H1 (cell line): ENCODE results near the gene LINC00632. TPM values are rescaled to one million over a fixed set of nuclear protein-coding genes. Genes with fewer than 3 reads are reported as not detected.

Source experiments
- CTCF ChIA-PET: fragments of 300-600 bp; sonication (Branson Sonifier 250); formaldehyde crosslinking; loops from one replicate; lab custom pipeline; 2021; ENCODE audit not compliant: partially characterized antibody; lab: Charles Lee
- POLR2A ChIA-PET: fragments of 300-600 bp; sonication (Branson Sonifier 250); formaldehyde crosslinking; loops from one replicate; lab custom pipeline; 2021; ENCODE audit warnings: inconsistent platforms; ENCODE audit not compliant: partially characterized antibody; lab: Charles Lee
- DNase-seq, 2 experiments: peaks; one replicate each; pipeline versions ENCODE4 v3.0.0 to v3.0.0-alpha.2; 2010 to 2022; ENCODE audit warnings: low spot score in 2 of 2, low read depth in 1 of 2, mixed read lengths in 1 of 2
- FAIRE-seq: peaks from 2 replicates; lab custom pipeline; 2011; peaks lifted over from hg19 to GRCh38; lab: Jason Lieb, UNC
- H2AFZ ChIP-seq: 2 replicates; pipeline ENCODE4 v1.8.1; 2012; ENCODE audit warnings: low read length, inconsistent platforms
- H2AK5ac ChIP-seq: 2 replicates; pipeline ENCODE4 v1.6.1; 2013; ENCODE audit warnings: low read depth, low read length
- H2BK120ac ChIP-seq: replicated peaks from 2 replicates; pipeline ENCODE3; 2013; ENCODE audit warnings: low read depth, low read length, inconsistent platforms
- H2BK12ac ChIP-seq: 2 replicates; pipeline ENCODE4 v1.6.1; 2013; ENCODE audit warnings: low read depth, low read length
- H2BK15ac ChIP-seq: 2 replicates; pipeline ENCODE4 v1.6.1; 2013; ENCODE audit warnings: low read length
- H2BK20ac ChIP-seq: 2 replicates; pipeline ENCODE4 v1.6.1; 2013; ENCODE audit warnings: low read length
- H2BK5ac ChIP-seq: 2 replicates; pipeline ENCODE4 v1.6.1; 2013; ENCODE audit warnings: low read depth, low read length
- H3K14ac ChIP-seq: 2 replicates; pipeline ENCODE4 v1.6.1; 2013; ENCODE audit warnings: inconsistent platforms; ENCODE audit not compliant: insufficient read length
- H3K18ac ChIP-seq: 2 replicates; pipeline ENCODE4 v1.6.1; 2013; ENCODE audit warnings: low read length; ENCODE audit errors: extremely low read depth
- H3K23ac ChIP-seq: 2 replicates; pipeline ENCODE4 v1.6.1; 2013; ENCODE audit warnings: inconsistent platforms; ENCODE audit not compliant: insufficient read length
- H3K23me2 ChIP-seq: 2 replicates; pipeline ENCODE4 v1.6.1; 2013; ENCODE audit warnings: low read depth, low read length
- H3K27ac ChIP-seq: 2 replicates; pipeline ENCODE4 v1.6.1; 2011; ENCODE audit warnings: low read depth, low read length, inconsistent platforms
- H3K27me3 ChIP-seq, 4 experiments: replicated peaks in 1 of 4; 1 replicate in 1 of 4; 2 replicates in 3 of 4; pipeline versions ENCODE4 v1.6.1 to v1.8.1; 2011 to 2013; ENCODE audit warnings: low read length in 3 of 4, mild to moderate bottlenecking in 3 of 4, inconsistent platforms in 2 of 4, mixed read lengths in 2 of 4, moderate library complexity in 1 of 4; ENCODE audit not compliant: control insufficient read depth in 3 of 4, insufficient read depth in 3 of 4; ENCODE audit errors: extremely low read depth in 1 of 4
- H3K36me3 ChIP-seq, 4 experiments: 2 replicates each; pipeline versions ENCODE4 v1.6.1 to v1.8.1; 2011 to 2013; ENCODE audit warnings: mild to moderate bottlenecking in 4 of 4, low read length in 3 of 4, moderate library complexity in 2 of 4, control low read depth in 1 of 4, inconsistent platforms in 1 of 4; ENCODE audit not compliant: insufficient read depth in 4 of 4, control insufficient read depth in 2 of 4
- H3K4ac ChIP-seq: replicated peaks from 2 replicates; pipeline ENCODE3; 2013; ENCODE audit warnings: low read length, low read depth, mixed read lengths, inconsistent platforms; ENCODE audit not compliant: insufficient read length
- H3K4me1 ChIP-seq, 4 experiments: replicated peaks in 1 of 4; 1 replicate in 1 of 4; 2 replicates in 3 of 4; pipeline versions ENCODE4 v1.6.1 to v1.8.1; 2011 to 2013; ENCODE audit warnings: low read length in 3 of 4, inconsistent platforms in 2 of 4, mixed read lengths in 1 of 4; ENCODE audit not compliant: insufficient read depth in 4 of 4, control insufficient read depth in 3 of 4
- H3K4me2 ChIP-seq, 2 experiments: 2 replicates each; pipeline versions ENCODE4 v1.6.1 to v1.8.1; 2011 to 2013; ENCODE audit warnings: low read depth in 2 of 2, low read length in 2 of 2, control low read depth in 1 of 2, inconsistent platforms in 1 of 2, mild to moderate bottlenecking in 1 of 2; ENCODE audit not compliant: insufficient read depth in 1 of 2
- H3K4me3 ChIP-seq, 4 experiments: fragments of 200-600, 300-600 bp in 1 of 4; sonication (generic), shearing (Covaris generic), sonication (Bioruptor Twin) in 1 of 4; 2 replicates each; pipeline versions ENCODE4 v1.5.1 to v1.8.1; 2011 to 2016; ENCODE audit warnings: low read length in 4 of 4, low read depth in 3 of 4, control low read depth in 2 of 4, inconsistent platforms in 2 of 4, mild to moderate bottlenecking in 2 of 4, mixed read lengths in 1 of 4, moderate library complexity in 1 of 4; ENCODE audit not compliant: insufficient read depth in 2 of 4; ENCODE audit errors: extremely low read depth in 1 of 4
- H3K56ac ChIP-seq: replicated peaks from 2 replicates; pipeline ENCODE3; 2013; ENCODE audit warnings: low read depth, mild to moderate bottlenecking, mixed read lengths, low read length, inconsistent platforms; ENCODE audit not compliant: insufficient read length
- H3K79me1 ChIP-seq: 2 replicates; pipeline ENCODE4 v1.6.1; 2013; ENCODE audit warnings: low read depth, low read length, control low read depth
- H3K79me2 ChIP-seq, 2 experiments: 2 replicates each; pipeline versions ENCODE4 v1.6.1 to v1.8.1; 2012 to 2013; ENCODE audit warnings: low read length in 2 of 2, mild to moderate bottlenecking in 2 of 2, inconsistent platforms in 1 of 2; ENCODE audit not compliant: insufficient read depth in 2 of 2, control insufficient read depth in 1 of 2
- H3K9ac ChIP-seq, 4 experiments: replicated peaks in 1 of 4; 1 replicate in 1 of 4; 2 replicates in 3 of 4; pipeline versions ENCODE4 v1.6.1 to v1.8.1; 2011 to 2013; ENCODE audit warnings: low read depth in 3 of 4, low read length in 3 of 4, control low read depth in 2 of 4, mild to moderate bottlenecking in 2 of 4, moderate library complexity in 2 of 4, inconsistent platforms in 1 of 4; ENCODE audit errors: extremely low read depth in 1 of 4
- H3K9me3 ChIP-seq, 2 experiments: 2 replicates each; pipeline versions ENCODE4 v1.6.1 to v1.8.1; 2012 to 2013; ENCODE audit warnings: mild to moderate bottlenecking in 2 of 2, moderate library complexity in 2 of 2, control low read depth in 1 of 2, inconsistent platforms in 1 of 2, low read depth in 1 of 2, low read length in 1 of 2, mixed read lengths in 1 of 2; ENCODE audit not compliant: insufficient read depth in 2 of 2
- H4K20me1 ChIP-seq, 2 experiments: replicated peaks in 1 of 2; 2 replicates each; pipeline versions ENCODE3 to v1.8.1; 2011 to 2013; ENCODE audit warnings: inconsistent platforms in 2 of 2, low read length in 2 of 2, mild to moderate bottlenecking in 1 of 2; ENCODE audit not compliant: insufficient read depth in 2 of 2, control insufficient read depth in 1 of 2
- H4K5ac ChIP-seq: 2 replicates; pipeline ENCODE4 v1.6.1; 2013; ENCODE audit warnings: low read length, low read depth, mixed read lengths, inconsistent platforms; ENCODE audit not compliant: insufficient read length
- H4K8ac ChIP-seq: 2 replicates; pipeline ENCODE4 v1.8.0; 2013; ENCODE audit warnings: mild to moderate bottlenecking, moderate library complexity, low read length, inconsistent platforms; ENCODE audit not compliant: insufficient read depth; ENCODE audit errors: extremely low read depth
- H4K91ac ChIP-seq: replicated peaks from 2 replicates; pipeline ENCODE3; 2013; ENCODE audit warnings: low read length, mixed read lengths, inconsistent platforms; ENCODE audit not compliant: insufficient read length
- FOSL1 ChIP-seq: IDR thresholded peaks from 2 replicates; pipeline ENCODE4 v1.6.1; 2011; ENCODE audit warnings: mild to moderate bottlenecking, low read depth, low read length, moderate library complexity; ENCODE audit not compliant: insufficient read depth
- POLR2AphosphoS5 ChIP-seq: IDR thresholded peaks from 2 replicates; pipeline ENCODE4 v1.6.1; 2011; ENCODE audit warnings: low read depth, low read length
- WGBS, 2 experiments: shearing (Covaris generic) in 1 of 2; methylation state at CpG; one replicate each; pipeline versions ENCODE4 v1.1.6 to v1.1.7; 2013 to 2015; ENCODE audit warnings: low lambda C conversion rate in 2 of 2, mixed read lengths in 2 of 2, inconsistent platforms in 1 of 2, low coverage in 1 of 2, missing lambda C conversion rate in 1 of 2; ENCODE audit not compliant: insufficient replicate concordance in 2 of 2, insufficient coverage in 1 of 2, insufficient read length in 1 of 2; ENCODE audit errors: extremely low coverage in 1 of 2, missing lambda C conversion rate in 1 of 2; 5-methylcytosine and 5-hydroxymethylcytosine counted together
- polyA plus RNA-seq, 7 experiments: library from polyadenylated mRNA; depleted of rRNA in 3 of 7; stranded (reverse) in 5 of 7; unstranded in 2 of 7; fragments of >200 nt in 5 of 7; fragments of 200-250 nt in 2 of 7; gene quantifications; 1 replicate in 5 of 7; 2 replicates in 1 of 7; 4 replicates in 1 of 7; pipeline versions ENCODE4 v1.2.1 to v1.2.3, GENCODE V29; 2011 to 2013; ENCODE audit warnings: missing spikeins in 2 of 7, mixed read lengths in 2 of 7
- total RNA-seq: library from RNA; stranded (reverse); fragmentation: NEBNext Ultra II Directional; extraction: Animal tissue kit (Norgen Biotek cat#: 25700); gene quantifications from 2 replicates; pipeline ENCODE4 v1.2.1, GENCODE V29; 2021

The LINC00632 gene
- total and polyA plus RNA-seq, 2 of the 8 experiments (the other 6 are each of a cell fraction or from before 2014, with no cell fraction given), result 24.5 to 85.1 TPM

GRCh38 chrX:140765043-140765784 lies 55.7 kb downstream of the LINC00632 start:
- Histone ChIP-seq H4K20me1 (no peaks in the 10 kb centered on the region), H2AK5ac (no peak overlapping the region), H4K5ac (no peak overlapping the region), H3K79me1 (no peaks in the 10 kb centered on the region), H3K56ac (no peak overlapping the region), H3K4me1 (peaks cover 0 to 2% (median 0%) of the 10 kb centered on the region in 4 experiments; a peak in 1 of 7 replicates), H4K8ac (no peak overlapping the region), H2BK15ac (no peak overlapping the region), H2BK120ac (no peak overlapping the region), H3K18ac (no peak overlapping the region), H2BK20ac (no peak overlapping the region), H3K36me3 (no peaks in the 10 kb centered on the region), H2AFZ (no peak overlapping the region), H2BK5ac (no peak overlapping the region), H3K4ac (no peak overlapping the region), H3K23me2 (no peaks in the 10 kb centered on the region; the same call in 1 of the 2 replicates), H3K9me3 (no peaks in the 10 kb centered on the region), H3K14ac (no peak overlapping the region), H3K27me3 (peaks cover 0 to 9% (median 2%) of the 10 kb centered on the region in 4 experiments; a peak in 3 of 7 replicates), H2BK12ac (no peak overlapping the region), H3K9ac (peak overlapping the region in 2 of 4 experiments; percentile 6 to 59; a peak in 2 of 7 replicates), H3K79me2 (no peaks in the 10 kb centered on the region; a peak in 2 of 4 replicates), H3K23ac (no peak overlapping the region), H3K4me3 (peak overlapping the region; percentile 54 to 79 (median 56)), H3K27ac (no peak overlapping the region), H3K4me2 (peak overlapping the region; percentile 72 to 74), H4K91ac (no peak overlapping the region)
- ChIA-PET POLR2A (interaction anchor here (1.6 kb wide), 1 partner anchor 53 kb away, joined by 4 read pairs; no protein-coding TSS in a partner anchor), CTCF (interaction anchor here (0.6 to 3.3 kb wide), 6 partner anchors 13 to 568 kb away, joined by 3 to 17 read pairs (median 4); no protein-coding TSS in a partner anchor)
- WGBS, 2 experiments, result 4% methylated on average over 18 of the region's 19 CpGs; no CpG with 5 or more reads in 1 of the 2 experiments
- FAIRE-seq (no peak), DNase-seq (no peak)
- TF ChIP-seq FOSL1 (no peak), POLR2AphosphoS5 (peak; percentile 38; the same call in 1 of the 2 replicates)
